NCI-H2029 (cell line): Measurements from ENCODE around the gene LLPH.

ENCODE experiments used
- DNase-seq: peaks from one replicate; lab custom pipeline; 2025; lab: John Stamatoyannopoulos, UW

The LLPH gene

DNA sequence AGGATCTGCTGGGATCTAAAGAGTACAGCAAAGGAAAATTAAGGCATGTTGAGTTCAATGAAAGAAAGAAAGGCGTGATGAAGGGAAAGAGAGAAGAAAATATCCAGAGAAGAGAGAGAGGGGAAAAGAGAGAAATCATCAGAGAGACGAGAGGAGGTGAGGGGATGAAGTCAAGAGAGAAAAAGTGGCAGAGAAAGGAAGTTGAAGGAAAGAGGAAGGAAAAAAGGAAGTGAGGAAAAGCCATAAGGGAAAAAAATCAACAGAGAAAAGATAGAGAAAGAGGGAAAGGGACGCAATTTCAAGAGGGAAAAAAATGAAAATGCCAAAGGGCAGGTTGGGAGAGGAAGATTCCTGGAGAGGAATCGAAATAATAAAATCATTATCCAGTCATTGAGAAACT, 40.4 kb downstream of the LLPH start:
- DNase-seq: no peak

DNA sequence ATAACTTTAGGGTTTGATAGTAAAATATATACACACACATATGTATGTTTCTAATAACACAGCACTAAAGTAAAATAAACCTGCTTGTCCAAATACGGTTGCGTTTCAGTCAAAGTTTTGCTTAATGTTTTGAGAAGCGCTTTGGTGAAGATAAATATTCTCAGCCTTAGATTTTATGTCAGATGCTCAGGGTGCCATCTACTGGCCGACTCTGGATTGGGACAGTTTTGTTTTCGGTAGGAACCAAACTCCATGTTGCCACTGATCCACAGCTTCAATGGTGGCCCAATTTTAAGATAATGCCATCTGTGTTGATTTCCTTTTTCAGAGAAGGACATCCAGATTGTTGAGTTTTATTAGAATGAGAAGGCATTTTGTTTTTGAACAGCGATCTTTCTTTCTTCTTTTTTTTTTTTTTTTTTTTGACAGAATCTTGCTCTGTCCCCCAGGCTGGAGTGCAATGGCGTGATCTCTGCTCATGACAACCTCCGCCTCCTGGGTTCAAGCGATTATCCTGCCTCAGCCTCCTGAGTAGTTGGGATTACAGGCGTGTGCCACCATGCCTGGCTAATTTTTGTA, 43.1 kb downstream of the LLPH start:
- peak; percentile 5 for DNase-seq

GRCh38 chr12:66085998-66086397, 44.6 kb downstream of the LLPH start:
- no peak for DNase-seq

- DNase-seq: no peak
These were observed 45.3 kb downstream of the LLPH start for GRCh38 chr12:66085213-66085612.

DNA sequence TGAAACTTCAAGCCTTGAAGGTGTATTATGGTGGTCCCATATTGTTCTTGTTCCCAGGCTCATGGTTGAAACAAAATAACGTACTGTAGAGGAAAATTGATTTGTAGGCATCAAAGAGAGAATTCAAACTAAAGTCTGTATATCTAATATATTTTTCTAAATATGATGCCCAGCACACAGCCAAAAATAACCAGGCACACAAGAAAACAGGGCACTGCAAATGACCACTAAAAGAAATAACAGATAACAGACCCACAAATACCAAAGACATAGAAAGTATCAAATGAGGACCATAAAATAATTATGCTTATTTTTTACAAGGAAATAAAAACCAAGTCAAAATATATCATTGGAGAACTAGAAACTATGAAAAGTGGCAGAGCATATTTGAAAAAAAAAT, 46.8 kb downstream of the LLPH start:
- DNase-seq: no peak

DNA sequence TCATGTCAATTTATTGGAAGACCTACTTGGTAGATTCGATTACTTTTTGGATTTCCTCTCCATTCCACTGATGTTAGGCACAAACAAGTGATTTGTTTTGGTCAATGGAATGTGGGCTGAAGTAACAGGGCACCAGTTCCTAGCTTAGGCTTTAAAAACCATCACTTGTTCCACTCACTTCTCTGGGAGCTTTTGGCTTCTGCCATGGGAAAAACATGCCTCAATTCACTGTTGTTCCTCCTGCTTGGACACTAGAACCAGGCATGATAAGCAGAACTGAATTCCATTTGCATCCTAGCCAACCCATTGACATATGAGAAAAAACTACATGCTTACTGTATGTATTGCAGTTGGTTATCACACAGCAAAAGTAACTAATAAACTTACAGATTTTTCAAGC, 47.8 kb downstream of the LLPH start:
- no peak for DNase-seq

- no peak for DNase-seq
These were observed 49.8 kb downstream of the LLPH start for GRCh38 chr12:66080791-66081190.

GRCh38 chr12:66077542-66077941, 53.0 kb downstream of the LLPH start:
- DNase-seq: no peak

DNA sequence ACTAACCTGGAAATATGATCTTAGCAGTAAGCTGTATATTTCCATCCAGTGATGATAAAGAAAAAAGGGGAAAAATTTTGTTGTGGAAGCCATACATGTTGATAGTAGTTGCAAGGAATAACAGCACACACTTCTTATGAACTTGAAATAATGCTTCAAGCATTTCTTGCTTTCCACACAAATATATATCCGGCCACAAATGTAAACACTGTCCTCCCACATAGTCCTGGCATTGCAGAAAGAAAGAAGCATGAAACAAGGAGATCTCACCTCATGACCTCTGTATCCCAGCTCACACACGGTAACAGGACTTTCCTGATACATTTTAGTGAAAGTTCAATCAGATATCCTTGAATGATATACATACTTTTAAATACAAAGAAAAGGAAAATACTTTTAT, 56.0 kb downstream of the LLPH start:
- DNase-seq: no peak

DNA sequence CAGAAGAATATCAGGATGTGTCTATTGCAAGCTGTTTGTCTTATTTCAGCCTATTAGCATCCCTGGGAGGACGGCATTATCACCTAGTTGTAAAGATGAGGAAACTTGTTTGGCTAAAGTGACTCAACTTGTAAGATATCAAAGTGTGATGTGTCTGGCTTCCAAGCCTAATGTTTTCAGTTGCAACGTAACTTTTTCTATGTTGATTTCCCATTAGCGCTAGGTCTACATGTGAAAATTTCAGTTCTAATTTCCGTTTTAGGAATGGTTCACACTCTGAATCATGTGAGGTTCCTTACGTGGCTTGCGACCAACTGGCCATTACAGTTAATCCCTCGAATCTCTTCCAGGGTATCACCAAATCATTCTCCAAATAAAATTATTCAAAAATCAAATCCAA, 58.0 kb downstream of the LLPH start:
- no peak for DNase-seq

GRCh38 chr12:66072135-66072534, 58.4 kb downstream of the LLPH start:
- no peak for DNase-seq

- no peak for DNase-seq
These were observed 59.0 kb downstream of the LLPH start for GRCh38 chr12:66071549-66071948.

DNA sequence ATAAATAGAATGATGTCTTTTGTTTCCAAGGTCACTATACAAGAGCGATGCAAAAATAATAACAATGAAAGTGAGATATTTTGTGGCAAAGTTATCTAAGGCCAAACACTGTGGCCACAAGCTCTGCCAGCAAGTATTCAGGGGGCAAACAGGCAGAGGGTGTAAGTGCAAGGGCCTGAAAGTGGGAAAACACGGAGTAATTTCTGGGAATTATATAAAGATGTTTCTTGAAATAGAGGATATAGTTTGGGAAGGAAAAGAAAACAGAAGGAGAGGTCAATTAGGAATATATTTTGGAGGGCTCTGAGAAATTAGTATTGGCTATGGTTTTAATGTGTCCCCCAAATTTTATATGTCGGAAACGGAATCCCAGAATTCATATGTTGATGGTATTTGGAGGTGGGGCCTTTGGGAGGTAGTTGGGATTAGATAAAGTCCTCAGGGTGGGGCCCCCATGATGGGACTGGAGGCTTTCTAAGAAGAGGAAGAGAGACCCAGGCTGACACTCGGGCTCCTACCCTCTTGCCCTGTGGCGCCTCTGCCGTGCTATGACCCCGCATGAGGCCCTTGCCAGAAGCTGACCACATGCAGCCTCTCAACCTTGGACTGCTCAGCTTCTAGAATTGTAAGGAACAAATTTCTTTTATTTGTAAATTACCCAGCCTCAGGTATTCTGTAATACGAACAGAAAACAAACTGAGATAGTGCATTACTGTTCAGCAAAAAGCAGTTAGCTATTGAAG, 60.0 kb downstream of the LLPH start:
- no peak for DNase-seq

DNA sequence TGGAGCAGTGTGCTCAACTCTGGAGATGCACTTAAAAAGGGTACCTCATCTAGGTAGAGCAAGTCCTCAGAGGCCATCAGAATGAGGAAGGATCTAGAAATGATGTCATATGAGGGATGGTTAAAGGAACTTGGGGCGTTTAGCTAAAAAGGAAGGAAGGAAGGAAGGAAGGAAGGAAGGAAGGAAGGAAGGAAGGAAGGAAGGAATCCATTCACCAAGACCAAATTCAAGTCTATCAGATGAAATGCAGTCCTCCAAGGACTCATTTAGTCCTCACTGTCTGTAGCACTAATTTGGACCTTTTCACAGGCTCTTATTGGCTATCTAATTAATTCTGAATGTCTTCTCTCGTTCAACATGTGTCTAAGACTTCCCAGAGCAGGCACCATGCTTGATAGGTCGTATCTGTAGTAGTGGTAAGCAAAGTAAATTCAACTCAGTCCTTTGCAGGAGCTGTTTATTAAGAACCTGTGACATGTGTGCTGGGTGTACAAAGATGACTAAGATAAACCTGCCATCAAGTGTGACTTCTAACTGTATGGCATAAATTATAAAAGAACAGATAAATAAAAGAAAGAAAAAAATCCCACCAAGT, 63.5 kb downstream of the LLPH start:
- no peak for DNase-seq
